ENCODE results near the gene TRAPPC2.
A peak's percentile ranks its signal among the peaks of the same experiment; 100 is the strongest.
"Not testable (repeated sequence)": the region's sequence is repeated elsewhere in the genome, so short reads cannot be mapped to it uniquely, and the experiment has no call there.

The TRAPPC2 gene

DNA sequence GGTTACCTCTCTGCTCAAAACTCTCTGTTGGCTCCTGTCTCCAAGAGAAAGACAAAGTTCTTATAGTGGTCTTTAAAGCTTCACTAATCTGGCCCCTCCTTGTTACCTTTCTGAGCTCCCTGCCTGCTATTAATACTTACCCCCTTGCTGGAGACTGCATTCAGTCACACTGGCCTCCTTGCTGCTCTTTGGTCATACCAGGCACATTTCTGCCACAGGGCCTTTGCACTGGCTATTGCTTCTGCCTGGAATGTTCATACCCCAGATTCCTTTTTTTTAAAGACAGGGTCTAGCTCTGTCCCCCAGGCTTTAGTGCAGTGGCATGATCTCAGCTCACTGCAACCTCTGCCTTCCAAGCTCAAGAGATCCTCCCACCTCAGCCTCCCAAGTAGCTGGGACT lies 61.4 kb downstream of the TRAPPC2 start:
- H3K4me3 ChIP-seq (ENCODE audit: low read depth, low read length): no peak overlapping the region
- no peak overlapping the region for H3K27ac ChIP-seq (ENCODE audit: low read depth, low read length)
- no peak overlapping the region for H2AFZ ChIP-seq (ENCODE audit: low read length, unreplicated experiment)
- H3K27me3 ChIP-seq (ENCODE audit: insufficient read depth, low read length): no peaks in the 10 kb centered on the region
- no peaks in the 10 kb centered on the region for H3K79me2 ChIP-seq (ENCODE audit: control insufficient read depth, insufficient read depth, low read length, unreplicated experiment)
- peaks cover 10% of the 10 kb centered on the region for H3K4me1 ChIP-seq (ENCODE audit: control insufficient read depth, insufficient read depth, low read length, unreplicated experiment)
- H3K36me3 ChIP-seq (ENCODE audit: insufficient read depth, low read length): no peaks in the 10 kb centered on the region

DNA sequence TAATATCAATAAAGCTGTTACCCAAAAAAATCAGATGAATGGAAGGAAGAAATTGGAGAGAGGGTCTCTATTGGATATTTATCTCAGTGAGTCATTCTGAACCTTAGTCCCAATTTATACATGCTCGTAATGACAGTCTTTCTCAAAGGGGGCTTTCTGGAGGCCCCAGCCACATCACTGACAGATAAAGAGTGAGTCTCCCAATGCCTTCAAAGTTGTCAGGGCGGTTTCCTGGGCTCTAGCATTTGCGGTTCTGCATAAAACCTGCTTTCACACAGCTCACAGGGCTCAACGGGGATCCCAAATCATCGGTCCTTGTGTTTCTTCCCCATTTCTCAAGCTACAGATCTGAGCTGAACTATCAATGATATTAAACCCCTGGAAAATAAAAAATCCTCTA lies 64.2 kb downstream of the TRAPPC2 start:
- Histone ChIP-seq H2AFZ (ENCODE audit: low read length, unreplicated experiment) (no peak overlapping the region), H3K79me2 (ENCODE audit: control insufficient read depth, insufficient read depth, low read length, unreplicated experiment) (no peaks in the 10 kb centered on the region), H3K4me1 (ENCODE audit: control insufficient read depth, insufficient read depth, low read length, unreplicated experiment) (peaks cover 10% of the 10 kb centered on the region), H3K27me3 (ENCODE audit: insufficient read depth, low read length) (no peaks in the 10 kb centered on the region), H3K4me3 (ENCODE audit: low read depth, low read length) (no peak overlapping the region), H3K36me3 (ENCODE audit: insufficient read depth, low read length) (no peaks in the 10 kb centered on the region), H3K27ac (ENCODE audit: low read depth, low read length) (peak overlapping the region; percentile 97; the same call in 1 of the 2 replicates)

DNA sequence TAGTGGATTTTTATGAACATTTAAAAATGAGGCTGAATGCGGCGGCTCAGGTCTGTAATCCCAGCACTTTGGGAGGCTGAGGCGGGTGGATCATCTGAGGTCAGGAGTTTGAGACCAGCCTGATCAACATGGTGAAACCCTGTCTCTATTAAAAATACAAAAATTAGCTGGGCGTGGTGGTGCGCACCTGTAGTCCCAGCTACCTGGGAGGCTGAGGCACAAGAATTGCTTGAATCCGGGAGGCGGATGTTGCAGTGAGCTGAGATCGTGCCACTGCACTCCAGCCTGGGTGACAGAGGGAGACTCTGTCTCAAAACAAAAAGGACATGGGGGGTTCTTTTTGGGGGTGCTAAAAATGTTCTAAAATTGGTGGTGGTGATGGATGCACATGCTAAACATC lies 64.7 kb downstream of the TRAPPC2 start:
- H3K36me3 ChIP-seq (ENCODE audit: insufficient read depth, low read length); H3K27me3 ChIP-seq (ENCODE audit: insufficient read depth, low read length); H3K79me2 ChIP-seq (ENCODE audit: control insufficient read depth, insufficient read depth, low read length, unreplicated experiment): not testable (repeated sequence)
- peak overlapping the region; percentile 85 for H2AFZ ChIP-seq (ENCODE audit: low read length, unreplicated experiment)
- H3K4me3 ChIP-seq (ENCODE audit: low read depth, low read length): peak overlapping the region; percentile 53
- peak overlapping the region; percentile 97 for H3K27ac ChIP-seq (ENCODE audit: low read depth, low read length)
- peaks cover 13% of the 10 kb centered on the region for H3K4me1 ChIP-seq (ENCODE audit: control insufficient read depth, insufficient read depth, low read length, unreplicated experiment)

DNA sequence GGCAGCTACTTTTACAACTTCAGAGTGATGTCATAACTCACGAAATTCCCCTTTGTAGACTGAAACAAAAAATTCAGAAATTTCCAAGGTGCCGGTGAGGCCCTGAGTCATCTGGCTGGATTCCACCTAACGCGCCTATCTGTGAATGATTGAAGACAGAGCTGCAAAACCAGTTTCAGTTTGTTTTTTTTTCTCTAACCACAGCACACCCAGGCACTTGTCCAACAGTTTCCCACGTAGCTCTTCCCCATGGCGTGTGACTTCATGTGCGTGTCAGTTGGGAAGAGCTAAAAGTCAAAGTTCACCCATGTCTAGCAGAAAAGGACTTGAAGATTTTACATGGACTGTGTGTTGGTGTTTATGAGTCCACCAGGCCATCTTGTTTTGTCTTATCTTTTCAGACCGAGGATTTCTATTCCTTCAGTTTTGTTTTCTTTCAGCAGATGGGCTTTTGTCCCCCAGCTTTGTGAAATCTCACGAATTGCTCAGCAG lies 65.1 kb downstream of the TRAPPC2 start:
- H3K4me3 ChIP-seq (ENCODE audit: low read depth, low read length): peak overlapping the region; percentile 53
- no peaks in the 10 kb centered on the region for H3K27me3 ChIP-seq (ENCODE audit: insufficient read depth, low read length)
- no peaks in the 10 kb centered on the region for H3K36me3 ChIP-seq (ENCODE audit: insufficient read depth, low read length)
- no peaks in the 10 kb centered on the region for H3K79me2 ChIP-seq (ENCODE audit: control insufficient read depth, insufficient read depth, low read length, unreplicated experiment)
- peaks cover 14% of the 10 kb centered on the region for H3K4me1 ChIP-seq (ENCODE audit: control insufficient read depth, insufficient read depth, low read length, unreplicated experiment)
- H2AFZ ChIP-seq (ENCODE audit: low read length, unreplicated experiment): peak overlapping the region; percentile 85
- peak overlapping the region; percentile 97 for H3K27ac ChIP-seq (ENCODE audit: low read depth, low read length)

DNA sequence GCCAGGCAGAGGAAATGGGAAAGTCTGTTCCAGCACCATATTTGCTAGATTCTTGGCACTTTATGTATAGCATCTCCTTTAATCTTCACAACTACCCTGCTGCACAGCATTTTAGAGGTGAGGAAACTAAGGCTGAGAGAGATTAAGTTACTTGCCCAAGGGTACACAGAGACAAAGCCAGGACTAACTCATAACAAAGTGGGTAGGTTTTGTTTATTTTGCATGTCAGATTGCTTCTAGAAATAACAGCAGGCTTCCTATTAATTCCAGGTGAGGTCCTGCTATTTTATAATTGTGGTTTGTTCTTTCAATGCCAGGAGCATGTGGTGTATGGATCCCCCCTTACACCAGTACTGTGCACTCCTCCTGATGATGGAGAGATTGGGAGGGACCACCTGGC lies 66.5 kb downstream of the TRAPPC2 start:
- no peaks in the 10 kb centered on the region for H3K79me2 ChIP-seq (ENCODE audit: control insufficient read depth, insufficient read depth, low read length, unreplicated experiment)
- H3K27me3 ChIP-seq (ENCODE audit: insufficient read depth, low read length): no peaks in the 10 kb centered on the region
- H3K4me3 ChIP-seq (ENCODE audit: low read depth, low read length): no peak overlapping the region
- H3K4me1 ChIP-seq (ENCODE audit: control insufficient read depth, insufficient read depth, low read length, unreplicated experiment): peaks cover 19% of the 10 kb centered on the region
- H3K36me3 ChIP-seq (ENCODE audit: insufficient read depth, low read length): no peaks in the 10 kb centered on the region
- H3K27ac ChIP-seq (ENCODE audit: low read depth, low read length): no peak overlapping the region
- no peak overlapping the region for H2AFZ ChIP-seq (ENCODE audit: low read length, unreplicated experiment)

DNA sequence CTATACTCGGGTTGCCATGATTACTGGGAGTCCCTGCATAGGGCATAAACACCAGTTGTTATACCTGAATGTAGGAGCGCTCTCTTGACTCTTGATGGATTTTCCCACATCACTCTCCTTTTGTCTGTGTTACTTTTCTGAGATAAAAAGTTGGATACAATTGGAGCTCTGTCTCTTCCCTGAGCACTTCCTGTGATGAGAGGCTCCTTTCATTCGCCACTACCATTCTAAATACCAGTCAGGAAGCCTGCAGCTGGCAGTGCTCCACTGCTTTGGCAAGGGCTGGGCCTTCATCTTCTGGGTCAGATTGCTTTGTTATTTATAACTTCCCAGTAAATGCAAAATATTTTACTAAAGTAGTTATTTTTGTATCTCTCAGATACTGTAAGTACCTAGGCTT lies 67.6 kb downstream of the TRAPPC2 start:
- Histone ChIP-seq H3K79me2 (ENCODE audit: control insufficient read depth, insufficient read depth, low read length, unreplicated experiment) (no peaks in the 10 kb centered on the region), H2AFZ (ENCODE audit: low read length, unreplicated experiment) (no peak overlapping the region), H3K4me3 (ENCODE audit: low read depth, low read length) (no peak overlapping the region), H3K36me3 (ENCODE audit: insufficient read depth, low read length) (no peaks in the 10 kb centered on the region), H3K27me3 (ENCODE audit: insufficient read depth, low read length) (no peaks in the 10 kb centered on the region), H3K27ac (ENCODE audit: low read depth, low read length) (no peak overlapping the region), H3K4me1 (ENCODE audit: control insufficient read depth, insufficient read depth, low read length, unreplicated experiment) (peaks cover 29% of the 10 kb centered on the region)

GRCh38 chrX:13664020-13664419 lies 70.4 kb downstream of the TRAPPC2 start:
- H3K27ac ChIP-seq (ENCODE audit: low read depth, low read length): no peak overlapping the region
- H3K4me3 ChIP-seq (ENCODE audit: low read depth, low read length): no peak overlapping the region
- H3K4me1 ChIP-seq (ENCODE audit: control insufficient read depth, insufficient read depth, low read length, unreplicated experiment): peaks cover 27% of the 10 kb centered on the region
- H3K79me2 ChIP-seq (ENCODE audit: control insufficient read depth, insufficient read depth, low read length, unreplicated experiment): no peaks in the 10 kb centered on the region
- no peaks in the 10 kb centered on the region for H3K36me3 ChIP-seq (ENCODE audit: insufficient read depth, low read length)
- no peaks in the 10 kb centered on the region for H3K27me3 ChIP-seq (ENCODE audit: insufficient read depth, low read length)
- no peak overlapping the region for H2AFZ ChIP-seq (ENCODE audit: low read length, unreplicated experiment)

- Histone ChIP-seq H2AFZ (ENCODE audit: low read length, unreplicated experiment) (peak overlapping the region; percentile 98), H3K4me1 (ENCODE audit: control insufficient read depth, insufficient read depth, low read length, unreplicated experiment) (peaks cover 33% of the 10 kb centered on the region), H3K36me3 (ENCODE audit: insufficient read depth, low read length) (no peaks in the 10 kb centered on the region), H3K4me3 (ENCODE audit: low read depth, low read length) (peak overlapping the region; percentile 82), H3K27ac (ENCODE audit: low read depth, low read length) (peak overlapping the region; percentile 76), H3K27me3 (ENCODE audit: insufficient read depth, low read length) (no peaks in the 10 kb centered on the region), H3K79me2 (ENCODE audit: control insufficient read depth, insufficient read depth, low read length, unreplicated experiment) (no peaks in the 10 kb centered on the region)
These were observed 72.0 kb downstream of the TRAPPC2 start for GRCh38 chrX:13662355-13662791.

All from ACC112 (cell line).